ENCODE results near the gene SH3PXD2A. TPM values are rescaled to one million over a fixed set of nuclear protein-coding genes. Genes with fewer than 3 reads are reported as not detected.

SH3PXD2A gene
- total and polyA plus RNA-seq, 7 donors, result 3.0 to 57.7 (median 10.6) TPM

- no peak for TF ChIP-seq CTCF (IDR thresholded peaks at IDR 0.05)
- intact Hi-C loops (cut with DNase I), result loop anchor here in 1 of 2 donors (5.0 kb wide), 1 partner anchor 34 kb away; no protein-coding TSS in a partner anchor
Measured at GRCh38 chr10:103646304-103646703, 209.1 kb downstream of the SH3PXD2A start.

GRCh38 chr10:103645141-103646054, 210.0 kb downstream of the SH3PXD2A start:
- peak; percentile 51 to 63 (median 58) for ATAC-seq
- H3K9me3 ChIP-seq, result no peaks in the 10 kb centered on the region
- WGBS, 3 donors, result 23 to 43% (median 27%) methylated on average over 12 of the region's 12 CpGs
- H3K4me1 ChIP-seq, result peaks cover 79% of the 10 kb centered on the region
- H3K36me3 ChIP-seq (ENCODE audit: insufficient read depth in 1 of 2, low read depth in 1 of 2), result peaks cover 0 to 9% of the 10 kb centered on the region in 2 donors
- TF ChIP-seq CTCF (IDR thresholded peaks at IDR 0.05), result no peak
- H3K27me3 ChIP-seq (ENCODE audit: insufficient read depth in 3 of 3, low read length in 2 of 3), result no peaks in the 10 kb centered on the region
- peak overlapping the region; percentile 82 for H3K27ac ChIP-seq
- H3K4me3 ChIP-seq, result no peak overlapping the region
- intact Hi-C loops (cut with DNase I), result loop anchor here in 1 of 2 donors (5.0 kb wide), 1 partner anchor 33 kb away; no protein-coding TSS in a partner anchor
- peak; percentile 86 to 88 for DNase-seq

More at GRCh38 chr10:103646304-103646703, 209.1 kb downstream of the SH3PXD2A start:
- 97 to 100% (median 98%) methylated on average over 3 of the region's 3 CpGs for WGBS, 3 donors
- DNase-seq, result no peak
- Histone ChIP-seq H3K27me3 (ENCODE audit: insufficient read depth in 3 of 3, low read length in 2 of 3) (no peaks in the 10 kb centered on the region), H3K27ac (peak overlapping the region; percentile 82), H3K4me3 (no peak overlapping the region), H3K36me3 (ENCODE audit: insufficient read depth in 1 of 2, low read depth in 1 of 2) (peaks cover 0 to 9% of the 10 kb centered on the region in 2 donors), H3K4me1 (peaks cover 79% of the 10 kb centered on the region), H3K9me3 (no peaks in the 10 kb centered on the region)
- no peak for ATAC-seq

GRCh38 chr10:103643381-103643780, 212.0 kb downstream of the SH3PXD2A start:
- ATAC-seq, result no peak
- DNase-seq, result no peak
- H3K4me3 ChIP-seq, result no peak overlapping the region
- H3K27ac ChIP-seq, result no peak overlapping the region
- H3K36me3 ChIP-seq (ENCODE audit: insufficient read depth in 1 of 2, low read depth in 1 of 2), result peaks cover 0 to 9% of the 10 kb centered on the region in 2 donors
- 94 to 96% (median 95%) methylated on average over 7 of the region's 7 CpGs for WGBS, 3 donors
- H3K27me3 ChIP-seq (ENCODE audit: insufficient read depth in 3 of 3, low read length in 2 of 3), result no peaks in the 10 kb centered on the region
- peaks cover 79% of the 10 kb centered on the region for H3K4me1 ChIP-seq
- no peaks in the 10 kb centered on the region for H3K9me3 ChIP-seq
- no peak for TF ChIP-seq CTCF (IDR thresholded peaks at IDR 0.05)
- intact Hi-C loops (cut with DNase I), result no loop called here

- no peak for TF ChIP-seq CTCF (IDR thresholded peaks at IDR 0.05)
- intact Hi-C loops (cut with DNase I), result no loop called here
- DNase-seq, result no peak
- no peaks in the 10 kb centered on the region for H3K27me3 ChIP-seq (ENCODE audit: insufficient read depth in 3 of 3, low read length in 2 of 3)
- peak in 1 of 4 donors; percentile 1 for ATAC-seq
- 53 to 78% (median 61%) methylated on average over 4 of the region's 4 CpGs for WGBS, 3 donors
- H3K4me3 ChIP-seq, result no peak overlapping the region
- H3K36me3 ChIP-seq (ENCODE audit: insufficient read depth in 1 of 2, low read depth in 1 of 2), result peaks cover 0 to 2% of the 10 kb centered on the region in 2 donors
- H3K27ac ChIP-seq, result peak overlapping the region; percentile 62
- peaks cover 79% of the 10 kb centered on the region for H3K4me1 ChIP-seq
- H3K9me3 ChIP-seq, result no peaks in the 10 kb centered on the region
Measured at GRCh38 chr10:103641326-103641725, 214.1 kb downstream of the SH3PXD2A start.
